Cerebellar cortex (tissue), 1 donor: ENCODE data around the gene SLC5A11.
"Not testable (repeated sequence)": the region's sequence is repeated elsewhere in the genome, so short reads cannot be mapped to it uniquely, and the experiment has no call there.

ENCODE experiments used
- DNase-seq: peaks from one replicate; pipeline ENCODE4 v3.0.0-alpha.2; 2015; ENCODE audit warnings: low spot score

The SLC5A11 gene

GRCh38 chr16:24861461-24861860 lies 15.7 kb downstream of the SLC5A11 start:
- no peak for DNase-seq

GRCh38 chr16:24863582-24864437 lies 18.0 kb downstream of the SLC5A11 start:
- no peak for DNase-seq

- no peak for DNase-seq
Measured at GRCh38 chr16:24869033-24869432, 23.3 kb downstream of the SLC5A11 start.

- no peak for DNase-seq
Measured at GRCh38 chr16:24871891-24872290, 26.1 kb downstream of the SLC5A11 start.

- no peak for DNase-seq
Measured at GRCh38 chr16:24873028-24873427, 27.3 kb downstream of the SLC5A11 start.

- no peak for DNase-seq
Measured at GRCh38 chr16:24875466-24875865, 29.7 kb downstream of the SLC5A11 start.

GRCh38 chr16:24876231-24876630 lies 30.5 kb downstream of the SLC5A11 start:
- DNase-seq: no peak

GRCh38 chr16:24879684-24880083 lies 33.9 kb downstream of the SLC5A11 start:
- DNase-seq: no peak

GRCh38 chr16:24883714-24884151 lies 38.0 kb downstream of the SLC5A11 start:
- no peak for DNase-seq

- no peak for DNase-seq
Measured at GRCh38 chr16:24887472-24887871, 41.7 kb downstream of the SLC5A11 start.

GRCh38 chr16:24890746-24891145 lies 45.0 kb downstream of the SLC5A11 start:
- no peak for DNase-seq

GRCh38 chr16:24896439-24896838 lies 50.7 kb downstream of the SLC5A11 start:
- DNase-seq: no peak

GRCh38 chr16:24897522-24897921 lies 51.8 kb downstream of the SLC5A11 start:
- DNase-seq: not testable (repeated sequence)

GRCh38 chr16:24900230-24900629 lies 54.5 kb downstream of the SLC5A11 start:
- no peak for DNase-seq

- DNase-seq: peak; percentile 27
Measured at GRCh38 chr16:24906199-24906808, 60.5 kb downstream of the SLC5A11 start.

- DNase-seq: no peak
Measured at GRCh38 chr16:24906901-24907300, 61.1 kb downstream of the SLC5A11 start.

GRCh38 chr16:24908716-24909115 lies 63.0 kb downstream of the SLC5A11 start:
- DNase-seq: no peak

GRCh38 chr16:24909856-24910255 lies 64.1 kb downstream of the SLC5A11 start:
- no peak for DNase-seq

- no peak for DNase-seq
Measured at GRCh38 chr16:24915019-24915418, 69.3 kb downstream of the SLC5A11 start.

- DNase-seq: no peak
Measured at GRCh38 chr16:24915576-24915975, 69.8 kb downstream of the SLC5A11 start.

GRCh38 chr16:24917236-24917635 lies 71.5 kb downstream of the SLC5A11 start:
- no peak for DNase-seq

GRCh38 chr16:24917891-24918290 lies 72.1 kb downstream of the SLC5A11 start:
- no peak for DNase-seq

- no peak for DNase-seq
Measured at GRCh38 chr16:24918641-24919040, 72.9 kb downstream of the SLC5A11 start.
